Neuron (in vitro differentiated cells): ENCODE measurements around the gene EGFLAM.

Source experiments
- H2AFZ ChIP-seq: one replicate; pipeline ENCODE4 v1.6.1; 2013; ENCODE audit warnings: low read depth, mild to moderate bottlenecking, inconsistent platforms, low read length, moderate library complexity
- H3K27me3 ChIP-seq: one replicate; pipeline ENCODE4 v1.6.1; 2013; ENCODE audit warnings: low read length; ENCODE audit not compliant: insufficient read depth
- H3K36me3 ChIP-seq: one replicate; pipeline ENCODE4 v1.6.1; 2013; ENCODE audit warnings: low read length; ENCODE audit not compliant: insufficient read depth
- H3K4me1 ChIP-seq: one replicate; pipeline ENCODE4 v1.6.1; 2013; ENCODE audit warnings: low read length; ENCODE audit not compliant: insufficient read depth
- H3K4me3 ChIP-seq: 2 replicates; pipeline ENCODE4 v1.5.1; 2013; ENCODE audit warnings: mild to moderate bottlenecking, low read length, moderate library complexity
- H3K9me3 ChIP-seq: one replicate; pipeline ENCODE4 v1.6.1; 2013; ENCODE audit warnings: low read length

EGFLAM gene

DNA sequence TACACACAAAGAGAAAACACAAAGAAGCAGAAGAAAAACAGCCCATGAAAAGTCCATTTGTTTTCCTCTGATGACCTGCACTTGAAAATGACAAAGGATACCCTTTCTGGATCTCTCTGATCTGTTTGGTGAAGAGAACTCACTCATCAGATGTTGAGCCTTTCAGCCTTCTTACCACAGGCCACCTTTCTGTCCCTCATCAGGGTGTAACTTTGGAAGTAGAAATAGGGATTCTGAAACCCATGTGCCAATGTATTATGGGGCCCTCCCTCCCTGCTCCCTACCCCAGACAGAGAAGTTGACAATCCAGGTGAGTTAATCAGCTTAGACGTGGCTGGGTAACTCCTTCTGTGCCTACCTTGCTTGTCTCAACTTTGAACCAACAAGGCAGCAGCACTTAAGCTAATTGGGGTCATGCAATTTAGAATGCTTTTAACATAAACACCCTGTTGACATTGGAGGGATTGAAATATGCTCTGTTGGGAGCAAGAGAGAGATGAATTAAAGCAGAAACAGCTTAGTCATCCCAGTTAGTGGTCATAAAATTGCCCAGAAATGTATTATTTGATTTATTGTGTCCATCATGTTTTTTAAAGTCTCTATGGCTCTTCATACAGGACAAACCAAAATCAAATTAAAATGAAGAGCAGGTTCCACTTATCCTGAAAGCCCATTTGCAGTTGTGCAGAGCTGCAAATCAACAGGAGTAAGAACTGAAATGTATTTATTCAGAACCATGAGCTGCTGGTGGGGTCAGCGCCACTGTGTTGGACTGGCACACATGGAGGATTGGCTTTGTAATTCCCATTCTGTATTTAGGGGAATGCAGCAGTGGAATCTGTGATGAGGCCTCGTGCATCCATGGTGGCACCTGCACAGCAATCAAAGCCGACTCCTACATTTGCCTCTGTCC is 166.0 kb downstream of the EGFLAM start:
- Histone ChIP-seq H3K4me1 (peaks cover 5% of the 10 kb centered on the region), H3K36me3 (no peaks in the 10 kb centered on the region), H3K4me3 (no peak overlapping the region), H2AFZ (no peak overlapping the region), H3K27me3 (no peaks in the 10 kb centered on the region), H3K9me3 (no peaks in the 10 kb centered on the region)

DNA sequence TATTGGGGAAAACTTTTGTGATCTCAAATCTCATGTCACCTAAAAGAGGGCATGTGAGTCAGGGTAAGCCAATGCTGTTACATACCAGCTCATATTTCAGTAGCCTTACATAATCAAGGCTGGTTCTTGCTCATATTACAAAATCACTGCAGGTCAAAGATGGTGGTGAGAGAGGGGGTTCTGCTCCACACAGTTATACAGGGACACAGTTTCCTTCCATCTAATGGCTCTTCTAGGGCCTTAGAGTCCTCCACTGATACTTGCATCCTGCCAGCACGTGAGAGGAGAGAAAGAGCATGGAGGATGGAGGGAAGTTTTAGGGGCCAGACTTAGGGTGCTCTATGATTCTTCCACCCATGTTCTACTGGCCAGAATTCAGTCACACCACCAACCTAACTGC is 168.1 kb downstream of the EGFLAM start:
- Histone ChIP-seq H3K27me3 (no peaks in the 10 kb centered on the region), H3K36me3 (no peaks in the 10 kb centered on the region), H3K9me3 (no peaks in the 10 kb centered on the region), H2AFZ (no peak overlapping the region), H3K4me3 (no peak overlapping the region), H3K4me1 (peaks cover 5% of the 10 kb centered on the region)

DNA sequence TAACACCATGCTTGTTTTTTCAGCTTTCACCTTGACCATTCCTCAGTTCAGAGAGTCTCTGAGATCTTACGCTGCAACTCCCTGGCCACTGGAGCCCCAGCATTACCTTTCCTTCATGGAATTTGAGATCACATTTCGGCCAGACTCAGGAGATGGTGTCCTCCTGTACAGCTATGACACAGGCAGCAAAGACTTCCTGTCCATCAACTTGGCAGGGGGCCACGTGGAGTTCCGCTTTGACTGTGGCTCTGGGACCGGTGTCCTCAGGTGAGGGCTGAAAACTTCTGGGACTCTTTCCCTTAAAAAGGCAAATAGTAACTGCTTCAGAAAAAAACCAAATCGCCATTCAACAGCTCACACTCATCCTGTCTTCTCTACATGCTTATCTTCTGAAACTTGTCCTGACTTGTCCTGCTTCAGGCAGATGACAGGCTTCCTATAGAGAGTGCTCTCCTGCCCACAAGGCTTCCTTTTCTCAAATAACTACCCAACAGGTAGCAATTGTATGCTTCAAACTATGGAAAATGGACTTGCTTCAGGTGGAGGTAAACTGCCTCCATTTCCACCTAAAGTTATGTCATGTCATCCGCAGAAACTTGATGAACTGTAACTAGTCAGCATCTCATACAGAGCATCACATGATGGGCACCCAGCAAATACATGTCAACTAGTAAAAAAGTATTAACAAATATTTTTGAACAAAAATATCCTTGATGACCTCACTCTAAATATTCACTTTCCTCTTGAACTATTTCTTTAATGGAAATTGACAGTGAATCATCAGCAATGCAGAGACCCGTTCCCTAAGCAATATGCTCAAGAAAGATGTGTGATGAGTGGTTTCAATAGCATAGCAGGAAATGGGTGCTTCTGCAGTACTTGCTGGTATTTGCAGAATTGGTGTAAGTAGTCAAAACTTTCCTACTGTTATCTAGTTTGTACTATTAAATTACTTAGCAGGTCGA is 168.9 kb downstream of the EGFLAM start:
- H3K36me3 ChIP-seq: no peaks in the 10 kb centered on the region
- no peak overlapping the region for H3K4me3 ChIP-seq
- no peak overlapping the region for H2AFZ ChIP-seq
- peaks cover 5% of the 10 kb centered on the region for H3K4me1 ChIP-seq
- no peaks in the 10 kb centered on the region for H3K9me3 ChIP-seq
- no peaks in the 10 kb centered on the region for H3K27me3 ChIP-seq

DNA sequence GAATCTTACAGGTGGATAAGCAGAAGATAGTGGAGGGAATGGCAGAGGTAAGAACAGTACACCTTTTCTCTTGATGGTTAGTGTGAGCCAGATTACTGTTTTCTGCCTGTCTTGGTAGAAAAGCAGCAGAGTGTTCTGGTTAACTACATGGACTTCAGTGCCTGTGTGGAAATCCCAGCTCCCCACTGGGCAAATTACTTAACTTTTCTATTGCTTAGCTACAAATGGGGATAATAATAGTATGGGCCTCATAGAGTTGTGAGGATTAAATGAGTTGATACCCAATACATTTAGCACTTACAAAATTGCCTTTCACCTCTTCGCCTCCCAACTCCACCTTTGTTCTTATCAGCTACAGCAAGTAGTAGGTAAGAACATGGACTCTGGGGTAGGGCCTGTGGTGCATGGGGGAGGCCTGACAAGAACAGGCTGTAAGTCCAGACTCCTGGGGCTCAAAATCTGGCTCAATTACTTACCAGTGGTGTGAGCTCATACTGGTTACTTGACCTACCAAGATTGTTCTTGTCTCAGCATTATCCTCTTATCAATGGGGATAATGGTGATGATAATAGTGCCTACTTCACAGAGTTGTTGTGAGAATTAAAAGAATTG is 173.0 kb downstream of the EGFLAM start:
- H3K9me3 ChIP-seq: no peaks in the 10 kb centered on the region
- H3K4me3 ChIP-seq: no peak overlapping the region
- H3K36me3 ChIP-seq: no peaks in the 10 kb centered on the region
- H2AFZ ChIP-seq: no peak overlapping the region
- peaks cover 11% of the 10 kb centered on the region for H3K4me1 ChIP-seq
- H3K27me3 ChIP-seq: no peaks in the 10 kb centered on the region

DNA sequence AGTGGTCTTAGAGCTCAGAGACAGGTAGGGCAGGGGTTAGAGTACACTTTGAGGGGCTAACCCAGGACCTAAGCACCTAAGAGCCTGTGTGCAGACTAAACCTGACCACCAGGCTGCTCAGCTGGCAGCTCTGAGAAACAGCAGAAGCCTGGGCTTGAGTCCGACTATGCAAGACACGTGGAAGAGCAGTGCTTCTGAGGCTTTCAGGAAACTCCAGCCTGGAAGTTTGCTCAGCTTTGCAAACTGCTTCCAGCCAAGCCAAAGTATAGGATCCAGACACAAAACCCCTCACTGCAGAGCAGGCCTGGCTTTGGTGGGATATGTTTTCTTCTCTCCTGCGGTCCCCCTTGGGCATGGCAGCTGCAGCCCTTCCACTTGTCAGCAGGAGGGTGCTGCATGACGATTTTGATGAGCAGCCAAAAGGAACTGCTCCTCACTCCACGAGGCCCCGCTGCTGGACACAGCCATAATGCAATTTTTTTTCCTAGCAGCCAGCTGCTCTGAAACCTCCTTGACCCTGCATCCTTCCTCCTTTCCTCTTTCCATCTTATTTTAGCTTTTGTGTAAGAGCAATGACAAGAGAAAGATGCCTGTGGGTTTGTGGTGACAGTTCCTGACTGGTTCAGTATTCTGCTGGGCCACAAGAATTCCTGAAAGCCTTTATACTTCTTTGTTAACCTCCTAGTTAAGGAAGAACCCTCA is 175.0 kb downstream of the EGFLAM start:
- Histone ChIP-seq H3K4me1 (peaks cover 11% of the 10 kb centered on the region), H3K9me3 (no peaks in the 10 kb centered on the region), H3K36me3 (no peaks in the 10 kb centered on the region), H3K4me3 (no peak overlapping the region), H2AFZ (peak overlapping the region; percentile 33), H3K27me3 (no peaks in the 10 kb centered on the region)

DNA sequence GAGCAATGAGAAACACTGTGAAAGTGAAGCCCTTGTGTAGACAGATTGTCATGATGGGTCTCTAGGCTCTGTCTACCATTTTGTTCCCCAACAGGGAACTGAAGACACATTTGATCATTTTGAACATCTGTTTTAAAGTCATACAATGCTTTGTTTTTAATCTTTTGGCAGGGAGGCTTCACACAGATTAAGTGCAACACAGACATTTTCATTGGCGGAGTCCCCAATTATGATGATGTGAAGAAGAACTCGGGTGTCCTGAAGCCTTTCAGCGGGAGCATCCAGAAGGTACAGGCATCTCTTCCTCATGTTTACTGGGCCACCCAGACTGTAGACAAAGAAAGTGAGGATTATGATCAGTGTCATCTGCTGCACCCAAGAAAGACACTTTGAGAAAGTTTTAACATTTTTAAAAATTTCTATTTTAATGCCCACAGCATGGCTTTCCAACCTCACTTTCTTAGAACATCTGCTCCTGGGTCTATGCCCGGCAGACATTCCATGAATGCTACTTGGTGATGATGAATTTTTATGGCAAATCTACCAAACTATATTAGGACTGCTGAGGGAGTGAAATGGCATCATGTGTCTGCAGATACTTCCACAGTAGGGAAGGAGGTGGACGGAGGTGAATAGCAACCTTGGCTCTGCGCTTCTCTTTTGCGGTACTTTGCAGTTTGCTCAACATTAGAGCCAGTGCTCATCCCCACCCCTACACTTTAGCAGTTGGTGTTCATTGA is 176.8 kb downstream of the EGFLAM start:
- H3K27me3 ChIP-seq: no peaks in the 10 kb centered on the region
- no peak overlapping the region for H2AFZ ChIP-seq

DNA sequence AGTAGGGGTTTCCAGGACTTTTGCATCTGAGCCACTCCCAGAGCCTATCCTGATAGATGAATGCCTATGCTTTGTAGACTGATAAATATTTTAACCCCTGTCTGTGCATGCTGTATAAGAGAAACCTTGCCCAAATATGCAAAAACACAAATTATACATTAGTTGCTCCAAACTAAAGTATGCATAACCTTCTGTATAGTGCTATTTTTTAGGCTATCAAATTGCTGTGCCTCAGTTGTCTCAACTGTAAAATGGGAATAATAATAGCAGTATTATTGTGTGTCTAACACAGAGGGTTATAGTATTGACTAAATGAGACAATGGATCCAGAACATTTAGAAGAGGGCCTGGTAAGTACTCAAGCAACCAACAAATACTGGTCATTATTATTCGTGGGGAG is 180.4 kb downstream of the EGFLAM start:
- no peaks in the 10 kb centered on the region for H3K9me3 ChIP-seq
- H3K4me1 ChIP-seq: peaks cover 3% of the 10 kb centered on the region
- no peaks in the 10 kb centered on the region for H3K36me3 ChIP-seq
- no peak overlapping the region for H3K4me3 ChIP-seq
- H3K27me3 ChIP-seq: no peaks in the 10 kb centered on the region
- H2AFZ ChIP-seq: no peak overlapping the region

More for the DNA sequence above, 176.8 kb downstream of the EGFLAM start:
- H3K9me3 ChIP-seq: no peaks in the 10 kb centered on the region
- H3K4me1 ChIP-seq: peaks cover 11% of the 10 kb centered on the region
- H3K4me3 ChIP-seq: no peak overlapping the region
- no peaks in the 10 kb centered on the region for H3K36me3 ChIP-seq

DNA sequence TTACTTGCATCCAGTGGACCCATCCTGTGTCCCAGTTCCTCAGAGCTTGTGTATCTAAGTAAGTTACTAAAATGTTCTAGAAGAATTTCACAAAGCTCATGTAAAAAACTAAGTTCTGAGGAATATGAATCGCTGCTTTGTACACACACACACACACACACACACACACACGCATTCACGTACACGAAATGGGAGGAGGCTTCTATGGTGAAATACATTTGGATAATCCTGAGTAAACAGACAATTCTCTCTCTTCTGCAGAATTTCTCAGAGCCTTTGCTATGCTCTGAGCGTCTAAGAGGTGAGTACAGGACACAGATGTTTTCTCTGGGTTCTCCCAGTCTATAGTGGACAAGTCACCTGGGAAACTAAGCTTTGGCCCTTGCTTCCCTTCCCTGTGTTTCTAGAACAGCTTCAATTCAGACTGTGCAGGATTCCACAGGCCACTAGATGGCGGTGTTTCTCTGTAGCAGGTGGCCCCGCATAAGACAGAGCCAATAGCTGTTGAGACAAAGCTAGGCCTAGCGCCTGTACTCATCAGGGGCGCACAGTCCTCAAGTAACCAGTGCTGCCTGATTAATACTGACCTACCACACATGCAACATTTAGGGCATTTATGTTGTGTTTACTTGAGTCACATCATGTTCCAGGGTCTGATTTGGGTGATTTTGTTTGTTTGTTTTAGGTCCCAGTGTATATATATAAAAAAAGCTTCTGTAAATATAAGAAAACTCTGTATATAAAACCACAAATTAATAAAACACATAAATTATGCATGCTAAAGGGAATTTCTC is 183.3 kb downstream of the EGFLAM start:
- Histone ChIP-seq H2AFZ (no peak overlapping the region), H3K4me3 (no peak overlapping the region), H3K27me3 (no peaks in the 10 kb centered on the region), H3K4me1 (no peaks in the 10 kb centered on the region), H3K9me3 (no peaks in the 10 kb centered on the region), H3K36me3 (no peaks in the 10 kb centered on the region)

DNA sequence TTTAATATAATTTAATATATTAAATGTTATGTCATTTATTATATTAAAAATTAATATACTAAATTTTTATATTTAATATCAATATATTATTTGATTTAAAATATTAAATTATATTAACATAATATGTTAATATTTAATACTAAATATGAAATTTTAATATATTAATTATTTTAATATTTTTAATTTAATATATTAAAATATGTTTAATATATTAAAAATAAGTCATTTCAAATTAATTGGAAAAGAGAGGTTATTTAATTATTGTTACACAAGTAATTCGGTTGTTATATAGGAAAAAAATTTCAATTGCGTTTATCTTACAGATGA is 183.9 kb downstream of the EGFLAM start:
- H3K9me3 ChIP-seq: no peaks in the 10 kb centered on the region
- H3K4me3 ChIP-seq: no peak overlapping the region
- H3K27me3 ChIP-seq: no peaks in the 10 kb centered on the region
- H3K4me1 ChIP-seq: no peaks in the 10 kb centered on the region
- no peak overlapping the region for H2AFZ ChIP-seq
- no peaks in the 10 kb centered on the region for H3K36me3 ChIP-seq

DNA sequence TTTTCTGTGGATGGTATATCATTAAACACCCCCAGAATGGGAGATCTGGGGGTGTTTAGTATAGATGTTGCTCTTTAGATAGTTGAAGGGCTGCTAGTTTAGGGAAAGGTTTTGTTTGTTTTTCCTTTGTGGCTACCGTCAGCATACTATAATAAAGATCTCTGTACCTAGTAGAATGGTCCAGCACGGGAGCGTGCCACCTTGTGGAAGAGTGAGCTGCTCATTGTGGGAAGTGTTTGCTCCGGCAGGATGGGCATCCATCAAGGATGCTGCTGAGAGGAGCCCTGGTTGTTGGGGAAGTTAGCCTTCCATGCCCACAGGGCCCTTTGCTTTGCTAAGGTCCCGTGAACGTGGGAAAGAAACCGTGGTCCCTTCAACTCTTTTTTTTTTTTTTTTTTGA is 185.0 kb downstream of the EGFLAM start:
- H3K4me1 ChIP-seq: no peaks in the 10 kb centered on the region
- H3K9me3 ChIP-seq: no peaks in the 10 kb centered on the region
- H2AFZ ChIP-seq: no peak overlapping the region
- no peak overlapping the region for H3K4me3 ChIP-seq
- H3K27me3 ChIP-seq: no peaks in the 10 kb centered on the region
- no peaks in the 10 kb centered on the region for H3K36me3 ChIP-seq

DNA sequence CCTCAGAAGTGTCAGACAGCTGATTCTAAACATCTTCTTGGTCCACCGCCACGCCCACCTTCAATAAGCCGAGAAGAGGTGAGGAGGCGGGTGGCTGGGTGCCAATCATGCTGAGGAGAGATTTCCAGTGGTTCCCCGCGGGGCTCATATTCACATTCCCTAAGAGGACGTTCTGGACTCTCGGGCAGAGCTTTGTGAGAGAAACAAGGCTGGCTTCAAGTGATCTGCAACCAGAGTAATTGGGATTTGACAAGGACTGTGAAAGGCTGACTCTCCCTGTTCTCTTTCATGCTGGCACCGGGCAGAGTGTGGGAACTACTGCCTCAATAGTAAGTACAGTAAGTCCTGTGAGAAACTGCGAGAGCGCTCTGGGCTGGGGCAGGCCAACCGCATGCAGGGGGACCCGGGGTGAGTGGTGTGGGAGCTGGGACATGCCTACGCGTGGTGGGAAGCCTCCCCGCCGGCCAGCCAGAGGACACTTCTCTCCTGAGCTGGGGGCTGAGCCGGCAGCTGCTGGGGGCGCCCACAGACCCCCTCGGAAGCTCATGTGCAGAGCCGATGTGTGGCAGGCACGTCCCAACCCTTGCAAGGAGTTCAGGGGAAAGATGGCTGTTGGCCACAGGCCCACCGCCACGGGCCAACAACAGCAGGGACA is 187.1 kb downstream of the EGFLAM start:
- no peaks in the 10 kb centered on the region for H3K4me1 ChIP-seq
- H3K27me3 ChIP-seq: no peaks in the 10 kb centered on the region
- H3K36me3 ChIP-seq: no peaks in the 10 kb centered on the region
- no peak overlapping the region for H3K4me3 ChIP-seq
- H3K9me3 ChIP-seq: no peaks in the 10 kb centered on the region
- H2AFZ ChIP-seq: no peak overlapping the region
